Hypothalamus (tissue), 51 donors: Measurements from ENCODE around the gene KCTD7.
"Not testable (repeated sequence)": the region's sequence is repeated elsewhere in the genome, so short reads cannot be mapped to it uniquely, and the experiment has no call there.

Experiments
- DNase-seq, 51 donors: peaks; one replicate each; lab custom pipeline; 2025; lab: John Stamatoyannopoulos, UW

KCTD7 gene

DNA sequence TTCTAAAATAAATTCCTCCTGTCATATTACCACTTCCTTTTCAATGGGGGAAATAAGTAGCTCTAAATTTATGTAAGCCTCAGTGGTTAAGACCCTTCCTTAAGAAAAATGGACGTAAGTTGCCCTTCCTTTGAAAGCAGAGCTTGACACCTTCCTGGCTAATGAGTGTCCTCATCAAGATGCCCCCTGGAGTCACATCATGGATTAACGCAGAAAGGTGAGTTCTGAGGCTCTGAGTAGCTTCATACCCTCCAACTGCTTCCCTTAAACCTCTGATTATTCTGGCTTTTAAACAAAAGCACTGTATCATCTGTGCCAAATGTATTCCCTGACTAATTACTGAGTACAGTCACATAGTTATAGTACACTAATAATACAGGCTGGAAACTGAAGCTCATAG lies 14.7 kb downstream of the KCTD7 start:
- no peak for DNase-seq

DNA sequence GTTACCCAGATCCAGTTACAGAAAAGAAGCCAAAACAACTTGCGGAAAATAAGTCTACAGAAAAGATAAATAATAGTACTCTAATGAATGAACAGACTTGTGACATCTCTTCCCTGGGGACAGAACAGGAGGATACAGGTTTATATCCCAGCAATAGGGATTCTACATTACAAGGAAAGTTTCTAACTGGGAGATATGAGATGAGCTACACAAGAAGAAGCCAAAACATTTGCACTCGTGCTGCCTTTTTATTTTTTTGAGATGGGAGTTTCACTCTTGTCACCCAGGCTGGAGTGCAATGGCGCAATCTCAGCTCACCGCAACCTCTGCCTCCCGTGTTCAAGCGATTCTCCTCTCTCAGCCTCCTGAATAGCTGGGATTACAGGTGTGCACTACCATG lies 22.3 kb downstream of the KCTD7 start:
- DNase-seq: not testable (repeated sequence)

DNA sequence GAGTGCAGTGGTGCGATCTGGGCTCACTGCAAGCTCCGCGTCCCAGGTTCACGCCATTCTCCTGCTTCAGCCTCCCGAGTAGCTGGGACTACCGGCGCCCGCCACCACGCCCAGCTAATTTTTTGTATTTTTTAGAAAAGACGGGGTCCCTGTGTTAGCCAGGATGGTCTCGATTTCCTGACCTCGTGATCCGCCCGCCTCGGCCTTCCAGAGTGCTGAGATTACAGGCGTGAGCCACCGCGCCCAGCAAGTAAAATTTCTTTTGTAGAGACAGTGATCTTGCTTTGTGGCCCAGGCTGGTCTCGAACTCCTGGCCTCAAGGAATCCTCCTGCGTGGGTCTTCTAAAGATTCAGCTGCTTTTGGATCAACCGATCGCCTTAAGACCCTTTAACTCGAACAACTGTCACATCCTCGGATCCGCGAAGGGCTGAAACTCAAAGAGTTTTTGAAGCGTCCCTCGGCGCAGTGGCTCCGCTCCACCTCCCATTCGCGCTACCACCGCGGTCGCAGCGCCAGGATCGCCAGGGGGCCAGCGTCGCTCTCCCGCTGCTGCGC lies 25.1 kb downstream of the KCTD7 start:
- DNase-seq: not testable (repeated sequence)

- DNase-seq: peak; percentile 85 to 99 (median 97)
These were observed 25.8 kb downstream of the KCTD7 start for GRCh38 chr7:66654275-66655112.

GRCh38 chr7:66655113-66655806 lies 26.6 kb downstream of the KCTD7 start:
- peak in 15 of 51 donors; percentile 24 to 64 (median 44) for DNase-seq

DNA sequence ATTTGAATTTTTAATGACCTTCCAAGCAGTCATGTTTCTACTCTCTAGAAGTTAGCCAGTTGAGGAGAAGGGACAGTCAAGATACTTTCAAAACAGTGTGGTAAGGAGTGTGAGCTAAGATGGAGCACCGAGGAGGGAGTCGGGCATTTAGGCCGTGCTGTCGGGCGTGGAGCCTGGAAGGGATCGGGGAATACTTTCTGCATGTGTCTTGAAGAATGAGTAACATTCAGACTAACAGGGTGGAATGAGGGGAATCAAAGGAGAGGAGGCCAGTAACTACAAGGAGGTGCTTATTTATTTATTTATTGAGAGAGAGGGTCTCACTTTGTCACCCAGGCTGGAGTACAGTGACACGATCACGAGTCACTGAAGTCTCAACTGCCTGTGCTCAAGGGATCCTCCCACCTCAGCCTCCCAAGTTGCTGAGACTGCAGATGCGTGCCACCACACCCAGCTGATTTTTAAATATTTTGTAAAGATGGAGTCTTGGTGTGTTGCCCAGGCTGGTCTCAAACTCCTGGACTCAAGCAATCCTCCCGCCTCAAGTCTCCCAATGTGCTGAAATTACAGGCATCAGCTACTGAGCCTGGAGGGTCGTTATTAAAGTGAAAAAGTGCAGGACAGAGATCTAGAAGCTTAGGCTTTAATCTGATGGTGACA lies 27.3 kb downstream of the KCTD7 start:
- DNase-seq: not testable (repeated sequence)

GRCh38 chr7:66657798-66658197 lies 29.1 kb downstream of the KCTD7 start:
- no peak for DNase-seq

DNA sequence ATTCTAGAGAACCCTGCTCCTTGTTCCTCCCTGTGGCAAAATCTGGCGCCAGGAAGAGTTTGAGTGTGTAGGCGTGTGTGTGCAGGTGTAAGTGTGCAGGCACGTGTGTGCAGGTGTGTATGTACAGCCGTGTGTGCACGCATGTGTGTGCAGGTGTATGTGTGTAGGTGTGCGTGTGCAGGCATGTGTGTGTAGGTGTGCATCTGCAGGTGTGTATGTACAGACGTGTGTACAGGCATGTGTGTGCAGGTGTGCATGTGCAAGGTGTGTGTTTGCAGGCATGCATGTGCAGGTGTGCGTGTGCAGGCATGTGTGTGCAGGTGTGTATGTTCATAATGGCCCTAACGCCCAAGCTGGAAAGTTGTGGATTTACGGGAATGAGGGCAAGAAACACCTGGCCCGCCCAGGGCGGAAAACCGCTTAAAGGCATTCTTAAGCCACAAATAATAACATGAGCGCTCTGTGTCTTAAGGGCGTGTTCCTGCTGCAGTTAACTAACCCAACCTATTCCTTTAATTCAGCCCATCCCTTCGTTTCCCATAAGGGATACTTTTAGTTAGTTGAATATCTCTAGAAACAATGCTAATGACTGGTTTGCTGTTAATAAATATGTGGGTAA lies 34.1 kb downstream of the KCTD7 start:
- DNase-seq: no peak

DNA sequence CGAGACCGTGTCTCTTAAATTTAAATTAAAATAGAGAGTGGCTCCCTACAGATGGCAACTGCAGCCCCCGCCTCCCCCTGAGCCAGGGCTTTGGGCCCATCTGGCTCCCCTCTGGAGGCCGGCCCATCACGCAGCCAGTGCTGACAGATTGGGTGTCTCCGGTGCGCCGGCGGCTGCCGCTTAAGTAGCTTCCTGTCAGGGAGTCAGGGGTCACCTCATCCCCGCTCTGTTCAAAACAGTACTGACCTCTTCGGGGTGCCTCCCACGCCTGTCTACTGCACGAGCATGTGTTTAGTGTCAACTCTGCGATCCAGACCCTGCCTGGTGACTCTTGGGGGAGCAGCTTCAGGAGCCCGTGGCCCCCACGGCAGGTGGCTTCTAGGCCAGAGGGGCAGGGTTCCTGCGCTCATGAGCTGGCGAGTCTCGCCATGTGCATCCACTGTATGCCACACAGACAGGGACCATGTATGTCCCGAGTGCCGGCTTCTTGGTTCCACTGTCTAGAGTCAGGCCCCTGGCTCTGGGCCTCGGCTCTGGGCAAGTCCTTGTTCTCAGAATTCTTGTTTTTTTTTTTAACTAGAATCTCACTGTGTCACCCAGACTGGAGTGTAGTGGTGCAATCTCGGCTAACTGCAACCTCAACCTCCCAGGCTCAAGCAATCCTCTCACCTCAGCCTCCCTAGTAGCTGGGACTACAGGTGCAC lies 36.1 kb downstream of the KCTD7 start:
- no peak for DNase-seq

DNA sequence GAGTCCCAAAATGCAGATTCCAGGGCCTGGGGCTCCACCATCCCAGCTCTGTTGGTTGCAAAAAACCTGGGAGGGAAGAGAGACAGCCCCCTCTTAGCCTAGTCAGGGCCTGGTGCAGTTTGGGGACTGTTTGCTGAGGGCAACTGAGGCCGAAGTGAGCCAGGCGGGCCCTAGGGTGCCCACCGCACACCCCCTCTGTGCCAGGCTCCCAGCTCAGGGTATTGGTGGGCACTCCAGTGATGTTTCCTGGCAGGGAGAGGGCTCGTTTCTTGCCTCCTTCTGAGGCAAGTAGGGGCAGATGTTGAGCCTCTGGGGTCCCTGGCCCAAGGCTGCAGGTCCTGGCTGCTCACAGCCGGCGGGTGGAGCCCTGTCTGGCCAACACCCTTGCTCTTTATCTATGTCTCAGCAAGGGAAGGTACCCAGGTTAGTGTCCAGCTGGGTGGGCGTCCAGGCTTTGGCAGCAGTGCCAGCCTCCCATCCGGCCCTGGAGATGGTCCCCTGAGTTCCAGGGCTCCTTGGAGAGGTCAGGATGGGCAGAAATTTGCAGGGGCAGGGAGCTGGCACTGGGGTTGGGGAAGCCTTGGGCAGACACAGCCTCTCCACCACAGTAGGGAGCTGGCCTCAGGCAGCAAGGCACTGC lies 37.8 kb downstream of the KCTD7 start:
- DNase-seq: no peak

GRCh38 chr7:66667023-66667728 lies 38.5 kb downstream of the KCTD7 start:
- DNase-seq: no peak

DNA sequence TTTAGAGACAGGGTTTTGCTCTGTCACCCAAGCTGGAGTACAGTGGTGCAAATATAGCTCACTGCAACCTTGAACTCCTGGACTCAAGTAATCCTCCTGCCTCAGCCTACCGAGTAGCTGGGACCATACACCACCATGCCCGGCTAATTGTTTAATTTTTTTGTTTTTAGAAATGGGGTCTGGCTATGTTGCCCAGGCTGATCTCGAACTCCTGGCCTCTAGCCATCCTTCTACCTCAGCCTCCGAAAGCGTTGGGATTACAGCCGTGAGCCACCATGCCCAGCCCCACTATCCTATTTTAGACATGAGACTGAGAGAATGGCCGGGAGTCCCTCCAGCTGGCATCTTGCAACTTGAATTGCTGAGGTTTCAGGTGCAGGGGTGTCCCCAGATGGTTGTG lies 39.4 kb downstream of the KCTD7 start:
- no peak for DNase-seq

DNA sequence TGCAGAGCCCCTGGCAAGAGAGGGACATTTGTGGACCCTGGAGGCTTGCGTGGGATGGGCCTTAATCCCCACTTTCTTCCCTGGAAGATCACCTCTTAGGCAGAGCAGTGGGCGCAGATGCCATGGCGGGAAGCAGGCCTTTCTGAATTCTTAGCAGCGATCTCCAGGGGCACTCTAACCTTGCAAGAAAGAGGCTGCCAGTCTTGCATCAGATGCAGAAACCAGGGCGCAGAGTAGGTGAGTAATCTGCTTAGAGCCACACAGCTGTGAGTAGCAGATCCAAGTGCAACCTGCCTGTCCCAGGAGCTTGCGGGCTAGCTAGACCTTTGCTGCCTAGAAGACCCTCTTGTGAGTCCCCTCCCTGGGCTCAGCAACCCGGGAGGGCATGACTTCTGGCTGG lies 40.0 kb downstream of the KCTD7 start:
- DNase-seq: peak in 15 of 51 donors; percentile 3 to 73 (median 44)

- DNase-seq: peak in 44 of 51 donors; percentile 5 to 84 (median 58)
These were observed 40.4 kb downstream of the KCTD7 start for GRCh38 chr7:66669088-66669487.

- DNase-seq: no peak
These were observed 40.8 kb downstream of the KCTD7 start for GRCh38 chr7:66669496-66669895.

DNA sequence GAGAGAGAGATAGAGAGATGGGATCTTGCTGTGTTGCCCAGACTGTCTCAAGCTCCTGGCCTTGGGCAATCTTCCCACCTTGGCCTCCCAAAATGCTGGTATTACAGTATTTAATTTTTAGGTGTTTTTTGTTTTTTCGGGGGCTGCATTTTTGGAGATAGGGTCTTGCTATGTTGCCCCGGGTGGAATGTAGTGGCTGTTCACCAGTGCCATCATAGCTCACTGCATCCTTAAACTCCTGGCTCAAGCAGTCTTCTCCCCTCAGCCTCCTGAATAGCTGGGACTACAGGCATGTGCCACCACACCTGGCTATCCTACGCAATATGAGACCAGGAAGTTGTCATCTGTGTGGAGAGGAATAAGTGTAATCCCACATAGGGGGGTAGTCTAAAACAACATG lies 42.4 kb downstream of the KCTD7 start:
- no peak for DNase-seq

GRCh38 chr7:66671486-66671885 lies 42.8 kb downstream of the KCTD7 start:
- not testable (repeated sequence) for DNase-seq

DNA sequence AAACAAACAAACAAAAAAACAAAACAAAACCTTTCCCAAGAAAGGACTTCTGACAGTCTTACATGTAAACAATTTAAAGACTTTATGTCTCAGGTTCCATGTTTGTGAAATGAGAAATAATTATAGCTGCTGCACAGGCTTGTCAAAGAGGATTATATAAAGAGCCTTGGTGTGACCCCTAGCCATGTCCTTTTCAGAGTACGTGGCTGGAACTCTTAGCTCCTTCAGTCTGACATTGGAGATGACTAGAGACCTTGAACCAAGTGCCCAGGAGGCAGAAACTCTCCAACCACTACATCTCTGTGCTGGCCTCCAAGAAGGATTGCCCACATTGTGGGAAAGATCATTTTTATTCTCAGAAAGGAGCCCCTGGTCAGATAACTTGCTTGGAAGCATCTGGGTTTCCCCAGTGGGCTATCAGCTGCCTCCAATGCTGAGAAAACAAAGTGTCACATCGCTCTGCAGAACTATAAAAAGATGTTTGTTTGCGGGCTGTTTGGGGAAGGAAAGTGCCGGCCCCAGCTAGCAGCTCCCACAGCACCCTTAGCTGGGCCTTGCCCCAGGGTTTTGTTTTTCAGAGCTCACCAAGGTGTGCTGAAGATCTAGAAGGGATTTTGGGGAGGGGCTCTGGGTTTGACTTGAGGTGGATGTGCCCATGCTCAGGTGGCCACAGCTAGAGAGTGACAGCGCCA lies 43.9 kb downstream of the KCTD7 start:
- DNase-seq: not testable (repeated sequence)
